GM12864 (cell line): Measurements from ENCODE around the gene STEAP3.

Experiments
- DNase-seq: peaks from one replicate; pipeline ENCODE4 v3.0.0-alpha.2; 2011; ENCODE audit warnings: low read depth
- H3K4me3 ChIP-seq: 2 replicates; pipeline ENCODE4 v1.5.1; 2011; ENCODE audit warnings: mild to moderate bottlenecking, low read depth, low read length, control low read depth
- CTCF ChIP-seq: IDR thresholded peaks from 2 replicates; pipeline ENCODE4 v1.5.1; 2011; ENCODE audit warnings: low read depth, mild to moderate bottlenecking, moderate library complexity, low read length, control low read depth, inconsistent platforms; ENCODE audit errors: missing control alignments

STEAP3 gene

GRCh38 chr2:119206201-119206600, 17.4 kb upstream of the STEAP3 start:
- H3K4me3 ChIP-seq: no peak overlapping the region
- no peak for DNase-seq
- TF ChIP-seq CTCF: no peak

- no peak for TF ChIP-seq CTCF
- no peak for DNase-seq
These were observed 16.2 kb upstream of the STEAP3 start for GRCh38 chr2:119207447-119207846.

GRCh38 chr2:119208791-119209203, 14.8 kb upstream of the STEAP3 start:
- no peak for DNase-seq
- H3K4me3 ChIP-seq: no peak overlapping the region
- TF ChIP-seq CTCF: no peak

More at GRCh38 chr2:119207447-119207846, 16.2 kb upstream of the STEAP3 start:
- no peak overlapping the region for H3K4me3 ChIP-seq

- no peak overlapping the region for H3K4me3 ChIP-seq
- TF ChIP-seq CTCF: no peak
- DNase-seq: no peak
These were observed 11.4 kb upstream of the STEAP3 start for GRCh38 chr2:119212139-119212800.

GRCh38 chr2:119214453-119215037, 9.1 kb upstream of the STEAP3 start:
- DNase-seq: no peak
- TF ChIP-seq CTCF: no peak
- no peak overlapping the region for H3K4me3 ChIP-seq

GRCh38 chr2:119216994-119217393, 6.6 kb upstream of the STEAP3 start:
- TF ChIP-seq CTCF: no peak
- no peak overlapping the region for H3K4me3 ChIP-seq
- no peak for DNase-seq
